AG10803 (cell line): ENCODE results near the gene SCGB3A1.

Source experiments
- DNase-seq: peaks from one replicate; pipeline ENCODE4 v3.0.0; 2010; ENCODE audit warnings: low read depth
- H3K4me3 ChIP-seq: 2 replicates; pipeline ENCODE4 v1.5.1; 2011; ENCODE audit warnings: mild to moderate bottlenecking, low read length, control low read depth
- TF ChIP-seq, protein P1 (sequence below): conservative IDR thresholded peaks from 2 replicates; pipeline ENCODE4 v1.5.1; 2011; ENCODE audit warnings: mild to moderate bottlenecking, low read length, control low read depth, inconsistent platforms

SCGB3A1 gene

GRCh38 chr5:180618829-180619562 is 27.7 kb upstream of the SCGB3A1 start:
- peak; percentile 28 for DNase-seq
- TF ChIP-seq, protein P1, sequence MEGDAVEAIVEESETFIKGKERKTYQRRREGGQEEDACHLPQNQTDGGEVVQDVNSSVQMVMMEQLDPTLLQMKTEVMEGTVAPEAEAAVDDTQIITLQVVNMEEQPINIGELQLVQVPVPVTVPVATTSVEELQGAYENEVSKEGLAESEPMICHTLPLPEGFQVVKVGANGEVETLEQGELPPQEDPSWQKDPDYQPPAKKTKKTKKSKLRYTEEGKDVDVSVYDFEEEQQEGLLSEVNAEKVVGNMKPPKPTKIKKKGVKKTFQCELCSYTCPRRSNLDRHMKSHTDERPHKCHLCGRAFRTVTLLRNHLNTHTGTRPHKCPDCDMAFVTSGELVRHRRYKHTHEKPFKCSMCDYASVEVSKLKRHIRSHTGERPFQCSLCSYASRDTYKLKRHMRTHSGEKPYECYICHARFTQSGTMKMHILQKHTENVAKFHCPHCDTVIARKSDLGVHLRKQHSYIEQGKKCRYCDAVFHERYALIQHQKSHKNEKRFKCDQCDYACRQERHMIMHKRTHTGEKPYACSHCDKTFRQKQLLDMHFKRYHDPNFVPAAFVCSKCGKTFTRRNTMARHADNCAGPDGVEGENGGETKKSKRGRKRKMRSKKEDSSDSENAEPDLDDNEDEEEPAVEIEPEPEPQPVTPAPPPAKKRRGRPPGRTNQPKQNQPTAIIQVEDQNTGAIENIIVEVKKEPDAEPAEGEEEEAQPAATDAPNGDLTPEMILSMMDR = no peak
- no peak overlapping the region for H3K4me3 ChIP-seq

DNA sequence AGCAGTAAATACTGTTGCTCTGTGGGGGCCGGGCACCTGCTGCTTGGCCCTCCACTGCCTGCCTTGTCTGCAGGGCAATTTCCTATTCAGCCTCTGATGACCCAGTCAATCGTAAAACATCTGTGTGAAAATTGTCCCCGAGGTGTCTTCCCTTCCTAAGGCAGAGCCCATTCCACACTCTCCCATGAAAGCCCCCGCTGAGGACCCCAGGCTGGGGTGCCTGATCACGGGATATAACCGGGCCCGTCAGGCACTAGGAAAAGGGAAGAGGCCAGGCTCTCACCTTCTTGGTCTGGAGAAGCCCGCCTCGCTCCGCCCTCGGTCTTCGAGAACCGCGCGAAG is 27.2 kb upstream of the SCGB3A1 start:
- H3K4me3 ChIP-seq = no peak overlapping the region
- TF ChIP-seq, protein P1 = no peak
- no peak for DNase-seq

DNA sequence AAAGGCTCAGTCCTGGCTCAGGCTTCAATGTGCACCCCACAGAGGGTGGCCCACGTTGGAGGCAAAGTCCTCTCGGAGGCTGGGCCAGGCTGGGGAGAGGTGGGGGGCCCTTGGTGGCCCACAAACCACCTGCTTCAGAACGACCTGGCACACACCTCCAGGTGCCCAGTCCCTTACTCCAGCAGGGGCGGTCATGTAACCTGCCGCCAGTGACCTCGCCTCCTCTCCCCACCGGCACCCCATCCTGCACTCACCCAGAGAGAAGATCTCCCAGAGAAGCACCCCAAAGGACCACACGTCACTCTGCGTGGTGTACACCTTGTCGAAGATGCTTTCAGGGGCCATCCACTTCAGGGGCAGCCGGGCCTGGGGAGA is 22.5 kb upstream of the SCGB3A1 start:
- DNase-seq = no peak
- TF ChIP-seq, protein P1 = no peak
- no peak overlapping the region for H3K4me3 ChIP-seq

GRCh38 chr5:180613188-180613813 is 22.0 kb upstream of the SCGB3A1 start:
- no peak for DNase-seq
- H3K4me3 ChIP-seq = no peak overlapping the region
- TF ChIP-seq, protein P1 = no peak

GRCh38 chr5:180612683-180613082 is 21.4 kb upstream of the SCGB3A1 start:
- no peak overlapping the region for H3K4me3 ChIP-seq
- TF ChIP-seq, protein P1 = no peak
- no peak for DNase-seq

DNA sequence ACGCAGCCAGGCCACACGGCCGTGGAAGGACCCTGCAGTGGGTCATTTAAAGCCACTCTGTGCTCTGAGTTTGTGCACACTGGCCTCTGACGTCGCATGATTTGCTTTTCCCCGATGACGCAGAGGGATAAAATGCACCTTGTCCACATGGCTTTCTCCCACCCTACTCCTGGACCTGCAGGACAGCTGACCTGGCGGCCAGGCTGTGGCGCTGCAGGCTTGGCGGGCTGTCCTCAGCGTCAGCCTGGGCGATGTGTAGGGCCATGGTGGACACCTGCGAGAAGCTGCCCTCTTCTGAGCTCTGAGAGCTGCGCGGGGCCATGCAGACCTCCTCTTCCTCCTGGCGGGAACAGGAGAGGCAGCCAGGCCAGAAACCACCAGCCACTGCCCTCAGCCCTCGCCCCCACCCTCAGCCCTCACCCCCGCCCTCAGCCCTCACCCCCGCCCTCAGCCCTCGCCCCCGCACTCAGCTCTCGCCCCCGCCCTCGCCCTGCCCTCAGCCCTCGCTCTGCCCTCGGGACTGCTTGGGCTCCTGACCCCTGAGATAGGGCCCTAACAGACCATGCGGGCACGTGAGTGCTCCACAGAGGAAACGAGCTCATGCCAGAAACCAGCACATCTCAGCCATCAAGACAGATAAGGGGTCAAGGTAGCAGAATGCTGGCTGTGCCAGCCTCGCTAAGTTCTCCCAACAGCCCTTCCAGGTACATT is 20.0 kb upstream of the SCGB3A1 start:
- DNase-seq = no peak
- TF ChIP-seq, protein P1 = no peak
- no peak overlapping the region for H3K4me3 ChIP-seq
